Measurements from ENCODE around the gene NR6A1. TPM values are rescaled to one million over a fixed set of nuclear protein-coding genes. Genes with fewer than 3 reads are reported as not detected.

The NR6A1 gene
- total RNA-seq (2016; rRNA removed; fragmentation: Illumina TruSeq; extraction: Trizol) = 31.5 and 50.9 TPM in 2 replicates
- total RNA-seq (2016; cell fraction: cytosol; rRNA removed; fragmentation: Illumina TruSeq; extraction: Trizol; ENCODE audit: low read depth) = 10.7 and 12.1 TPM in 2 replicates
- total RNA-seq (2016; cell fraction: insoluble cytoplasmic fraction; rRNA removed; fragmentation: Illumina TruSeq; extraction: Trizol) = 28.3 and 52.2 TPM in 2 replicates
- 36.7 and 36.8 TPM in 2 replicates for total RNA-seq (2016; cell fraction: membrane; rRNA removed; fragmentation: Illumina TruSeq; extraction: Trizol)
- 24.3 and 28.3 TPM in 2 replicates for total RNA-seq (2016; cell fraction: nucleus; rRNA removed; fragmentation: Illumina TruSeq; extraction: Trizol)
- polyA plus RNA-seq (2011; rRNA removed) = 19.7 and 28.1 TPM in 2 replicates
- 15.0 and 17.4 TPM in 2 replicates for polyA plus RNA-seq (2011; cell fraction: cytosol; rRNA removed)
- 18.1 and 19.3 TPM in 2 replicates for polyA plus RNA-seq (2011; cell fraction: nucleus; rRNA removed)
- polyA plus RNA-seq (2012) = 12.1 and 12.8 TPM in 2 replicates
- polyA plus RNA-seq (2016; cell fraction: cytosol; fragmentation: Illumina TruSeq; extraction: Trizol; ENCODE audit: low read depth) = 4.2 and 4.9 TPM in 2 replicates
- 20.4 and 24.5 TPM in 2 replicates for polyA plus RNA-seq (2016; cell fraction: insoluble cytoplasmic fraction; fragmentation: Illumina TruSeq; extraction: Trizol; ENCODE audit: low read depth)
- 8.8 and 10.3 TPM in 2 replicates for polyA plus RNA-seq (2016; cell fraction: membrane; fragmentation: Illumina TruSeq; extraction: Trizol; ENCODE audit: low read depth)
- polyA plus RNA-seq (2016; cell fraction: nucleus; fragmentation: Illumina TruSeq; extraction: Trizol; ENCODE audit: insufficient read depth, low read depth) = 21.9 and 25.3 TPM in 2 replicates
- polyA minus RNA-seq (2011; rRNA and poly(A)+ RNA removed; ENCODE audit: low replicate concordance) = 13.7 and 123 TPM in 2 replicates
- 35.0 and 40.7 TPM in 2 replicates for polyA minus RNA-seq (2011; cell fraction: cytosol; rRNA and poly(A)+ RNA removed)
- 26.1 and 27.2 TPM in 2 replicates for polyA minus RNA-seq (2011; cell fraction: nucleus; rRNA and poly(A)+ RNA removed)
- percentile 82 among the genes with signal in this experiment for Bru-seq, nascent RNA
- BruChase-seq, experiment 1, labeled RNA remaining after a 6-hour chase = percentile 83 among the genes with signal in this experiment
- BruChase-seq, experiment 2, labeled RNA remaining after a 2-hour chase = percentile 89 among the genes with signal in this experiment
- long read RNA-seq, experiment 1, full-length matches to known transcripts = 4 of 43 reads
- long read RNA-seq, experiment 1, partial matches to known transcripts = 0 of 43 reads
- long read RNA-seq, experiment 1, other reads (novel, unspliced or antisense) = 39 of 43 reads
- long read RNA-seq, experiment 2, full-length matches to known transcripts = 2 of 28 reads
- long read RNA-seq, experiment 2, partial matches to known transcripts = 1 of 28 reads
- long read RNA-seq, experiment 2, other reads (novel, unspliced or antisense) = 25 of 28 reads

DNA sequence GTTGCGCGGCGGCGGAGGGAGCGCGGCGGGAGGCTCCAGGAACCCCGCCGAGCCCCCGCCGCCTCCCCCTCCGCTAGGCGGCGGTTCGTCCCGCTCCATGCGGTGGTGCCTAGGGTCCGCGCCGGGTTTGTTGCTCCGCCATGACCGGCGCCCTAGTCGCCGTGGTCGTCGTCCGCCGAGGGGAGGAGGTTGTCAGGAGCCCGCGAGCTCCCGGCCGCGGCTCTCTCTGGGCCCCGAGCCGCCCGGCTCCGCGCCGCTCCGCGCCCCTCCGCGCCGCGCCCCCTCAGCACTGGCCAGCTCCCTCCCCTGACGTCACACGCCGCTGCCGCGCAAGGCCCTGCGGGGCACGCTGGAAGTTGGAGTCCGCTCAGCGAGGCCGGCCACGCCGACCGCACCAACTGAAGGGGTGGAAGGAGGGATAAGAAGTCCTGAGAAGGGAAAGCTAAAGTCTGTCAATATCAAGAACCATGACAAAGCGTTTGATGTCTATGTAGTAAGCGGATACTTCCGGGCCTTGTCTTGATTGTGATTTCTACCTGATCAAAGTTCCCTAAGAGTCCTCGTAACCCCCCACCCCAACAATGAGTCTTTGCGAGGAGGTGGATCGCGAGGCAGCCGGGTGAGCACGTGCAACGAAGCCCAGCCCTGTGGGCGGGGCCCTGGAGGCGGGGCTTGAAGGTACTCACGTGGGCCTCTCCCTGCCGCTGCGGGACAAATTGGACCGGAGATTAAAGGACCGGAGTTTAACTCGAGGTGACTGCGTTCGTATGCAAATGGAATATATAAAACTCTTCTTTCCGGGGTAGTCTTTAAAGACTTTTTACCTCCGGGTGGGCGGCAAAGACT is at the start of gene NR6A1:
Gene NR6A1 (minus strand): TSS at position 291 of the 846 bp plus-strand sequence.
- Histone ChIP-seq H3K9ac (ENCODE audit: insufficient read depth, low read depth, low read length) (peak within 1 kb of the TSS; percentile 80), H3K4me1 (ENCODE audit: insufficient read depth, low read length) (peaks cover 52% of the 10 kb centered on the region), H4K20me1 (ENCODE audit: insufficient read depth, low read length) (peaks cover 21% of the 10 kb centered on the region; the same call in 1 of the 2 replicates), H2AFZ (ENCODE audit: low read length) (peak within 1 kb of the TSS; percentile 65), H3K4me2 (ENCODE audit: low read depth, low read length) (peak within 1 kb of the TSS; percentile 90), H3K36me3 (replicated peaks in 1 of 2; ENCODE audit: control insufficient read depth in 1 of 2, insufficient read depth in 2 of 2, low read length in 2 of 2) (no peaks in the 10 kb centered on the region), H3K9me3 (ENCODE audit: low read length) (no peaks in the 10 kb centered on the region), H3K27ac (ENCODE audit: extremely low read length, insufficient read depth, low read length) (peak within 1 kb of the TSS; percentile 81), H3K79me2 (ENCODE audit: insufficient read depth, low read length) (peaks cover 42% of the 10 kb centered on the region), H3K4me3 (replicated peaks in 1 of 3; ENCODE audit: insufficient read depth in 1 of 3, low read depth in 2 of 3, low read length in 3 of 3) (peak within 1 kb of the TSS; percentile 93 to 96 (median 95)), H3K27me3 (ENCODE audit: control insufficient read depth in 1 of 2, insufficient read depth in 2 of 2, low read length in 2 of 2) (peaks cover 0 to 11% of the 10 kb centered on the region in 2 experiments; a peak in 3 of 5 replicates)
- intact Hi-C loops (cut with micrococcal nuclease; ENCODE audit: unreplicated experiment) (loop anchor here (10.0 kb wide), 2 partner anchors 374 to 604 kb away; partner anchors contain the start of gene SCAI), in situ Hi-C loops (cut with HindIII; ENCODE audit: extremely low pct_ligation_motif_present, low pct_unique_long_range_greater_than_20kb) (loop anchor here (5.0 to 10.0 kb wide), 2 partner anchors 81 to 604 kb away; partner anchors contain the start of gene WDR38)
- no TSS peak for BruUV-seq (replicated peaks)
- POLR2A ChIA-PET = interaction anchor here (0.6 to 5.4 kb wide), 11 partner anchors 37 to 304 kb away, joined by 3 to 39 read pairs (median 4); partner anchors contain the start of genes ARPC5L, RPL35 and WDR38
- FAIRE-seq (peak; percentile 92), ATAC-seq (peak; percentile 89), DNase-seq (ENCODE audit: low spot score) (peak; percentile 92)
- under 1% methylated on average over 27 of the region's 82 CpGs for WGBS (ENCODE audit: low lambda C conversion rate)
- CTCF ChIA-PET (ENCODE audit: low intra/inter-chr PET ratio, low total read pairs) = interaction anchor here (0.6 to 5.0 kb wide), 6 partner anchors 59 to 372 kb away, joined by 3 to 167 read pairs (median 6); partner anchors contain the start of genes SCAI and WDR38
- no peak for TF ChIP-seq PHB2 (IDR thresholded peaks at IDR 0.05; ENCODE audit: partially characterized antibody)
- TF ChIP-seq ATF7 (IDR thresholded peaks at IDR 0.05) = peak; percentile 94
- TF ChIP-seq ATF7 (CRISPR knock-in tag; IDR thresholded peaks at IDR 0.05) = peak; percentile 75
- no peak; the same call in 1 of the 2 replicates for TF ChIP-seq NPAS2 (CRISPR knock-in tag; IDR thresholded peaks at IDR 0.05; ENCODE audit: borderline replicate concordance)
- peak; percentile 92 for TF ChIP-seq HOXA3 (CRISPR knock-in tag; IDR thresholded peaks at IDR 0.05)
- TF ChIP-seq ETV6 (CRISPR knock-in tag; conservative IDR thresholded peaks at IDR 0.05) = 0 out of 2 replicates have a peak, but pooled peaks have one; percentile 30
- no peak for TF ChIP-seq HES4 (CRISPR knock-in tag; IDR thresholded peaks at IDR 0.05; ENCODE audit: borderline replicate concordance)
- TF ChIP-seq HIC2 (CRISPR knock-in tag; IDR thresholded peaks at IDR 0.05; ENCODE audit: low read depth) = no peak
- no peak for TF ChIP-seq MAFG (CRISPR knock-in tag; IDR thresholded peaks at IDR 0.05)
- peak; percentile 72 for TF ChIP-seq POLR2G (IDR thresholded peaks at IDR 0.05; ENCODE audit: low read depth, low read length)
- peak; percentile 53 for TF ChIP-seq RXRB (CRISPR knock-in tag; IDR thresholded peaks at IDR 0.05; ENCODE audit: borderline replicate concordance)
- no peak for TF ChIP-seq GATAD2A (CRISPR knock-in tag; IDR thresholded peaks at IDR 0.05)
- TF ChIP-seq, protein P1, sequence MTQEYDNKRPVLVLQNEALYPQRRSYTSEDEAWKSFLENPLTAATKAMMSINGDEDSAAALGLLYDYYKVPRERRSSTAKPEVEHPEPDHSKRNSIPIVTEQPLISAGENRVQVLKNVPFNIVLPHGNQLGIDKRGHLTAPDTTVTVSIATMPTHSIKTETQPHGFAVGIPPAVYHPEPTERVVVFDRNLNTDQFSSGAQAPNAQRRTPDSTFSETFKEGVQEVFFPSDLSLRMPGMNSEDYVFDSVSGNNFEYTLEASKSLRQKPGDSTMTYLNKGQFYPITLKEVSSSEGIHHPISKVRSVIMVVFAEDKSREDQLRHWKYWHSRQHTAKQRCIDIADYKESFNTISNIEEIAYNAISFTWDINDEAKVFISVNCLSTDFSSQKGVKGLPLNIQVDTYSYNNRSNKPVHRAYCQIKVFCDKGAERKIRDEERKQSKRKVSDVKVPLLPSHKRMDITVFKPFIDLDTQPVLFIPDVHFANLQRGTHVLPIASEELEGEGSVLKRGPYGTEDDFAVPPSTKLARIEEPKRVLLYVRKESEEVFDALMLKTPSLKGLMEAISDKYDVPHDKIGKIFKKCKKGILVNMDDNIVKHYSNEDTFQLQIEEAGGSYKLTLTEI (CRISPR knock-in tag; conservative IDR thresholded peaks at IDR 0.05) = no peak
- peak; percentile 25; the same call in 1 of the 2 replicates for TF ChIP-seq ZSCAN21 (CRISPR knock-in tag; IDR thresholded peaks at IDR 0.05; ENCODE audit: borderline replicate concordance)
